Hepatocyte (in vitro differentiated cells): ENCODE data around the gene IL11RA.

Experiments used
- EZH2 ChIP-seq: fragments of 200-600 bp; sonication (generic); IDR thresholded peaks from 2 replicates; pipeline ENCODE4 v1.6.1; 2016; ENCODE audit warnings: antibody characterized with exemption, mild to moderate bottlenecking, borderline replicate concordance
- EZH2phosphoT487 ChIP-seq: fragments of 200-600 bp; sonication (generic); IDR thresholded peaks from one replicate; pipeline ENCODE4 v1.6.1; 2018; ENCODE audit warnings: antibody characterized with exemption, mild to moderate bottlenecking, low read depth, moderate library complexity; ENCODE audit not compliant: unreplicated experiment, severe bottlenecking
- TF ChIP-seq, protein P1 (sequence below): fragments of 200-600 bp; sonication (generic); IDR thresholded peaks from 2 replicates; pipeline ENCODE4 v1.5.1; 2016; ENCODE audit warnings: antibody characterized with exemption, mild to moderate bottlenecking; ENCODE audit not compliant: poor library complexity

DNA sequence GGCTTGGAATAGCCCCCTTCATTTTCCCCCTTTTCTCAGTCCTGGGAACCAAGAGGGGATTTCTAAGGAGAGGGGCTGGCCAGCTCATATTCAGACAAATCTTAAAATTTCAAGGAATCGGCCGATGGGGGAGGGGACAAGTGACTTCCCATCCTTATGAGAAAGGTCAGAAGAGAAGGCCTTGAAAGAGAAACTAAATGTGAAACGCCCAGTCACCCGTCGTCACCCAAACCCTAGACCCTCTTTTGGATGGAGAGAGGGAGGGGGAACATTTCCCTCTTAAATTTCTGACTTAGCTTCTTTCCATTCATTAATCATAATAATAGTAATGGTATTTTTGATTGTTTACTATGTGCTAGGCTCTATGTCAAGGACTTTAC, 39.9 kb downstream of the IL11RA start:
- TF ChIP-seq, protein P1, sequence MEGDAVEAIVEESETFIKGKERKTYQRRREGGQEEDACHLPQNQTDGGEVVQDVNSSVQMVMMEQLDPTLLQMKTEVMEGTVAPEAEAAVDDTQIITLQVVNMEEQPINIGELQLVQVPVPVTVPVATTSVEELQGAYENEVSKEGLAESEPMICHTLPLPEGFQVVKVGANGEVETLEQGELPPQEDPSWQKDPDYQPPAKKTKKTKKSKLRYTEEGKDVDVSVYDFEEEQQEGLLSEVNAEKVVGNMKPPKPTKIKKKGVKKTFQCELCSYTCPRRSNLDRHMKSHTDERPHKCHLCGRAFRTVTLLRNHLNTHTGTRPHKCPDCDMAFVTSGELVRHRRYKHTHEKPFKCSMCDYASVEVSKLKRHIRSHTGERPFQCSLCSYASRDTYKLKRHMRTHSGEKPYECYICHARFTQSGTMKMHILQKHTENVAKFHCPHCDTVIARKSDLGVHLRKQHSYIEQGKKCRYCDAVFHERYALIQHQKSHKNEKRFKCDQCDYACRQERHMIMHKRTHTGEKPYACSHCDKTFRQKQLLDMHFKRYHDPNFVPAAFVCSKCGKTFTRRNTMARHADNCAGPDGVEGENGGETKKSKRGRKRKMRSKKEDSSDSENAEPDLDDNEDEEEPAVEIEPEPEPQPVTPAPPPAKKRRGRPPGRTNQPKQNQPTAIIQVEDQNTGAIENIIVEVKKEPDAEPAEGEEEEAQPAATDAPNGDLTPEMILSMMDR = no peak
- TF ChIP-seq EZH2phosphoT487 (no peak), EZH2 (no peak)
